ENCODE data around the gene IFNAR1.

Gene IFNAR1

GRCh38 chr21:33293136-33293535 is 31.6 kb upstream of the IFNAR1 start:
- Histone ChIP-seq H3K9ac (ENCODE audit: low read length) (no peak overlapping the region), H3K27ac (ENCODE audit: low read length) (no peak overlapping the region), H3K4me1 (ENCODE audit: control insufficient read depth, low read depth, low read length) (no peaks in the 10 kb centered on the region), H3K9me3 (ENCODE audit: control insufficient read depth, low read depth, low read length) (no peaks in the 10 kb centered on the region), H3K4me3 (ENCODE audit: low read length) (no peak overlapping the region), H3K36me3 (ENCODE audit: control insufficient read depth, low read depth, low read length) (no peaks in the 10 kb centered on the region), H3K27me3 (ENCODE audit: control insufficient read depth, insufficient read depth, low read length) (no peaks in the 10 kb centered on the region)

- no peak overlapping the region for H3K27ac ChIP-seq (ENCODE audit: low read length)
- no peaks in the 10 kb centered on the region for H3K4me1 ChIP-seq (ENCODE audit: control insufficient read depth, low read depth, low read length)
- no peaks in the 10 kb centered on the region for H3K27me3 ChIP-seq (ENCODE audit: control insufficient read depth, insufficient read depth, low read length)
- H3K4me3 ChIP-seq (ENCODE audit: low read length) = no peak overlapping the region
- H3K36me3 ChIP-seq (ENCODE audit: control insufficient read depth, low read depth, low read length) = no peaks in the 10 kb centered on the region
- H3K9me3 ChIP-seq (ENCODE audit: control insufficient read depth, low read depth, low read length) = no peaks in the 10 kb centered on the region
- H3K9ac ChIP-seq (ENCODE audit: low read length) = no peak overlapping the region
These were observed 31.0 kb upstream of the IFNAR1 start for GRCh38 chr21:33293811-33294216.

GRCh38 chr21:33296156-33296555 is 28.6 kb upstream of the IFNAR1 start:
- no peak overlapping the region for H3K9ac ChIP-seq (ENCODE audit: low read length)

GRCh38 chr21:33299181-33299752 is 25.5 kb upstream of the IFNAR1 start:
- no peaks in the 10 kb centered on the region for H3K27me3 ChIP-seq (ENCODE audit: control insufficient read depth, insufficient read depth, low read length)
- H3K9ac ChIP-seq (ENCODE audit: low read length) = no peak overlapping the region
- H3K4me3 ChIP-seq (ENCODE audit: low read length) = no peak overlapping the region
- no peaks in the 10 kb centered on the region for H3K4me1 ChIP-seq (ENCODE audit: control insufficient read depth, low read depth, low read length)
- no peak overlapping the region for H3K27ac ChIP-seq (ENCODE audit: low read length)
- H3K9me3 ChIP-seq (ENCODE audit: control insufficient read depth, low read depth, low read length) = no peaks in the 10 kb centered on the region
- H3K36me3 ChIP-seq (ENCODE audit: control insufficient read depth, low read depth, low read length) = no peaks in the 10 kb centered on the region

More at GRCh38 chr21:33296156-33296555, 28.6 kb upstream of the IFNAR1 start:
- Histone ChIP-seq H3K9me3 (ENCODE audit: control insufficient read depth, low read depth, low read length) (no peaks in the 10 kb centered on the region), H3K4me3 (ENCODE audit: low read length) (no peak overlapping the region), H3K27ac (ENCODE audit: low read length) (no peak overlapping the region), H3K27me3 (ENCODE audit: control insufficient read depth, insufficient read depth, low read length) (no peaks in the 10 kb centered on the region), H3K36me3 (ENCODE audit: control insufficient read depth, low read depth, low read length) (no peaks in the 10 kb centered on the region), H3K4me1 (ENCODE audit: control insufficient read depth, low read depth, low read length) (no peaks in the 10 kb centered on the region)

GRCh38 chr21:33300701-33301631 is 23.8 kb upstream of the IFNAR1 start:
- H3K9me3 ChIP-seq (ENCODE audit: control insufficient read depth, low read depth, low read length) = no peaks in the 10 kb centered on the region
- no peaks in the 10 kb centered on the region for H3K4me1 ChIP-seq (ENCODE audit: control insufficient read depth, low read depth, low read length)
- H3K9ac ChIP-seq (ENCODE audit: low read length) = no peak overlapping the region
- H3K4me3 ChIP-seq (ENCODE audit: low read length) = no peak overlapping the region
- no peaks in the 10 kb centered on the region for H3K27me3 ChIP-seq (ENCODE audit: control insufficient read depth, insufficient read depth, low read length)
- no peak overlapping the region for H3K27ac ChIP-seq (ENCODE audit: low read length)
- no peaks in the 10 kb centered on the region for H3K36me3 ChIP-seq (ENCODE audit: control insufficient read depth, low read depth, low read length)

- no peaks in the 10 kb centered on the region for H3K27me3 ChIP-seq (ENCODE audit: control insufficient read depth, insufficient read depth, low read length)
- H3K4me3 ChIP-seq (ENCODE audit: low read length) = no peak overlapping the region
- no peaks in the 10 kb centered on the region for H3K4me1 ChIP-seq (ENCODE audit: control insufficient read depth, low read depth, low read length)
- no peaks in the 10 kb centered on the region for H3K36me3 ChIP-seq (ENCODE audit: control insufficient read depth, low read depth, low read length)
- no peaks in the 10 kb centered on the region for H3K9me3 ChIP-seq (ENCODE audit: control insufficient read depth, low read depth, low read length)
- no peak overlapping the region for H3K27ac ChIP-seq (ENCODE audit: low read length)
- H3K9ac ChIP-seq (ENCODE audit: low read length) = no peak overlapping the region
These were observed 23.2 kb upstream of the IFNAR1 start for GRCh38 chr21:33301632-33302002.

GRCh38 chr21:33302055-33302454 is 22.7 kb upstream of the IFNAR1 start:
- H3K27ac ChIP-seq (ENCODE audit: low read length) = no peak overlapping the region
- no peaks in the 10 kb centered on the region for H3K9me3 ChIP-seq (ENCODE audit: control insufficient read depth, low read depth, low read length)
- no peaks in the 10 kb centered on the region for H3K36me3 ChIP-seq (ENCODE audit: control insufficient read depth, low read depth, low read length)
- no peak overlapping the region for H3K9ac ChIP-seq (ENCODE audit: low read length)
- H3K27me3 ChIP-seq (ENCODE audit: control insufficient read depth, insufficient read depth, low read length) = no peaks in the 10 kb centered on the region
- no peak overlapping the region for H3K4me3 ChIP-seq (ENCODE audit: low read length)
- no peaks in the 10 kb centered on the region for H3K4me1 ChIP-seq (ENCODE audit: control insufficient read depth, low read depth, low read length)

- H3K4me1 ChIP-seq (ENCODE audit: control insufficient read depth, low read depth, low read length) = no peaks in the 10 kb centered on the region
- no peaks in the 10 kb centered on the region for H3K36me3 ChIP-seq (ENCODE audit: control insufficient read depth, low read depth, low read length)
- no peak overlapping the region for H3K4me3 ChIP-seq (ENCODE audit: low read length)
- H3K9me3 ChIP-seq (ENCODE audit: control insufficient read depth, low read depth, low read length) = no peaks in the 10 kb centered on the region
- no peak overlapping the region for H3K27ac ChIP-seq (ENCODE audit: low read length)
- no peak overlapping the region for H3K9ac ChIP-seq (ENCODE audit: low read length)
- no peaks in the 10 kb centered on the region for H3K27me3 ChIP-seq (ENCODE audit: control insufficient read depth, insufficient read depth, low read length)
These were observed 22.0 kb upstream of the IFNAR1 start for GRCh38 chr21:33302796-33303195.

- no peaks in the 10 kb centered on the region for H3K9me3 ChIP-seq (ENCODE audit: control insufficient read depth, low read depth, low read length)
- no peaks in the 10 kb centered on the region for H3K4me1 ChIP-seq (ENCODE audit: control insufficient read depth, low read depth, low read length)
- H3K4me3 ChIP-seq (ENCODE audit: low read length) = no peak overlapping the region
- H3K36me3 ChIP-seq (ENCODE audit: control insufficient read depth, low read depth, low read length) = no peaks in the 10 kb centered on the region
- H3K27me3 ChIP-seq (ENCODE audit: control insufficient read depth, insufficient read depth, low read length) = no peaks in the 10 kb centered on the region
- no peak overlapping the region for H3K27ac ChIP-seq (ENCODE audit: low read length)
- no peak overlapping the region for H3K9ac ChIP-seq (ENCODE audit: low read length)
These were observed 19.5 kb upstream of the IFNAR1 start for GRCh38 chr21:33305344-33305671.

GRCh38 chr21:33305938-33306337 is 18.8 kb upstream of the IFNAR1 start:
- H3K9me3 ChIP-seq (ENCODE audit: control insufficient read depth, low read depth, low read length) = no peaks in the 10 kb centered on the region
- H3K4me3 ChIP-seq (ENCODE audit: low read length) = no peak overlapping the region
- H3K27ac ChIP-seq (ENCODE audit: low read length) = no peak overlapping the region
- H3K4me1 ChIP-seq (ENCODE audit: control insufficient read depth, low read depth, low read length) = no peaks in the 10 kb centered on the region
- no peaks in the 10 kb centered on the region for H3K36me3 ChIP-seq (ENCODE audit: control insufficient read depth, low read depth, low read length)
- no peak overlapping the region for H3K9ac ChIP-seq (ENCODE audit: low read length)
- no peaks in the 10 kb centered on the region for H3K27me3 ChIP-seq (ENCODE audit: control insufficient read depth, insufficient read depth, low read length)

- H3K4me1 ChIP-seq (ENCODE audit: control insufficient read depth, low read depth, low read length) = no peaks in the 10 kb centered on the region
- no peaks in the 10 kb centered on the region for H3K27me3 ChIP-seq (ENCODE audit: control insufficient read depth, insufficient read depth, low read length)
- H3K27ac ChIP-seq (ENCODE audit: low read length) = no peak overlapping the region
- no peak overlapping the region for H3K9ac ChIP-seq (ENCODE audit: low read length)
- H3K9me3 ChIP-seq (ENCODE audit: control insufficient read depth, low read depth, low read length) = no peaks in the 10 kb centered on the region
- no peak overlapping the region for H3K4me3 ChIP-seq (ENCODE audit: low read length)
- H3K36me3 ChIP-seq (ENCODE audit: control insufficient read depth, low read depth, low read length) = no peaks in the 10 kb centered on the region
These were observed 15.9 kb upstream of the IFNAR1 start for GRCh38 chr21:33308586-33309490.
